ENCODE measurements around the gene KLHL36. TPM values are rescaled to one million over a fixed set of nuclear protein-coding genes. Genes with fewer than 3 reads are reported as not detected.

KLHL36 gene
- 76.2 TPM for total RNA-seq

- DNase-seq (ENCODE audit: low spot score) = peak; percentile 38
These were observed at the start of gene KLHL36 for GRCh38 chr16:84647828-84648594. KLHL36 (plus strand) TSS chr16:84648511; CDS start chr16:84650868, 2,357 bp downstream.

- DNase-seq (ENCODE audit: low spot score) = peak; percentile 41
These were observed 48.6 kb upstream of the KLHL36 start for GRCh38 chr16:84599521-84600202.

GRCh38 chr16:84600343-84601229 lies 47.7 kb upstream of the KLHL36 start:
- no peak for DNase-seq (ENCODE audit: low spot score)

- DNase-seq (ENCODE audit: low spot score) = peak; percentile 69
These were observed 45.0 kb upstream of the KLHL36 start for GRCh38 chr16:84603140-84603816.

- no peak for DNase-seq (ENCODE audit: low spot score)
These were observed 44.4 kb upstream of the KLHL36 start for GRCh38 chr16:84603940-84604339.

- no peak for DNase-seq (ENCODE audit: low spot score)
These were observed 43.8 kb upstream of the KLHL36 start for GRCh38 chr16:84604477-84605013.

GRCh38 chr16:84605339-84605848 lies 42.9 kb upstream of the KLHL36 start:
- no peak for DNase-seq (ENCODE audit: low spot score)

- no peak for DNase-seq (ENCODE audit: low spot score)
These were observed 42.0 kb upstream of the KLHL36 start for GRCh38 chr16:84606081-84606875.

GRCh38 chr16:84607061-84607460 lies 41.2 kb upstream of the KLHL36 start:
- no peak for DNase-seq (ENCODE audit: low spot score)

- DNase-seq (ENCODE audit: low spot score) = no peak
These were observed 40.6 kb upstream of the KLHL36 start for GRCh38 chr16:84607694-84608093.

- no peak for DNase-seq (ENCODE audit: low spot score)
These were observed 40.0 kb upstream of the KLHL36 start for GRCh38 chr16:84608282-84608681.

GRCh38 chr16:84609563-84610177 lies 38.6 kb upstream of the KLHL36 start:
- DNase-seq (ENCODE audit: low spot score) = no peak

- DNase-seq (ENCODE audit: low spot score) = no peak
These were observed 37.9 kb upstream of the KLHL36 start for GRCh38 chr16:84610376-84610775.

- no peak for DNase-seq (ENCODE audit: low spot score)
These were observed 37.3 kb upstream of the KLHL36 start for GRCh38 chr16:84611041-84611440.

- no peak for DNase-seq (ENCODE audit: low spot score)
These were observed 35.6 kb upstream of the KLHL36 start for GRCh38 chr16:84612686-84613085.

- DNase-seq (ENCODE audit: low spot score) = no peak
These were observed 34.8 kb upstream of the KLHL36 start for GRCh38 chr16:84613408-84614072.

GRCh38 chr16:84614073-84614459 lies 34.2 kb upstream of the KLHL36 start:
- DNase-seq (ENCODE audit: low spot score) = no peak

GRCh38 chr16:84614623-84614967 lies 33.7 kb upstream of the KLHL36 start:
- no peak for DNase-seq (ENCODE audit: low spot score)

Data from mucosa of gallbladder (tissue), 1 donor.